T-helper 1 cell treated with Interleukin-12 subunit alpha and Interleukin-12 subunit beta and Interleukin-4 antibody, amounts not matched to agents 30 μg/mL and 1 μg/mL, for 36 hours (primary cell): ENCODE results near the gene DLK2.

ENCODE experiments used
- H3K27ac Mint-ChIP-seq: one replicate; pipeline ENCODE4 v1.8.0; 2021; ENCODE audit warnings: mild to moderate bottlenecking, mixed read lengths
- H3K27me3 Mint-ChIP-seq: one replicate; pipeline ENCODE4 v1.8.0; 2021; ENCODE audit warnings: low read depth, mixed read lengths
- H3K36me3 Mint-ChIP-seq: one replicate; pipeline ENCODE4 v1.8.0; 2021; ENCODE audit warnings: low read depth, mixed read lengths
- H3K4me1 Mint-ChIP-seq: one replicate; pipeline ENCODE4 v1.8.0; 2021; ENCODE audit warnings: low read depth, mixed read lengths
- H3K4me3 Mint-ChIP-seq: one replicate; pipeline ENCODE4 v1.8.0; 2021; ENCODE audit warnings: mild to moderate bottlenecking, moderate library complexity, mixed read lengths
- H3K9me3 Mint-ChIP-seq: one replicate; pipeline ENCODE4 v1.8.0; 2021; ENCODE audit warnings: mixed read lengths

DLK2 gene

DNA sequence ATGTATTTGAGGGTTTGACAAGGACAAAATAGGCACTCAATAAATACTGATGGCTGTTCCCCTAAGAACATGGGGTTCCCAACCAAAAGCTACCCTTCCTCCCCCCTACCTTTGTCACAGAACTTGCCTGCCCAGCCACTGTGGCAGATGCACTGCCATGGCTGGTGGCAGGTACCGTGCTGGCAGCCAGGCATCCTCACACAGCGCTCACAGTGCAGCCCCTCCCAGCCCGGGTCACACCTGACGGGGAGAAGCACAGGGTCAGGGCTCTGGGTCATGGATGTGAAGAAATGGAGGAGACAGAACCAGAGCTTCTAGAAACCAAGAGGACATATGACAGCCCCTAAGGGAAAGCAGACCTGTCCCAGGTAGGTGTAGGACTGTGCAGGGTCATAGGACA, 2.5 kb downstream of the DLK2 start:
- Mint-ChIP-seq H3K4me3 (no peak overlapping the region), H3K27ac (no peak overlapping the region), H3K27me3 (peaks cover 30% of the 10 kb centered on the region), H3K9me3 (no peaks in the 10 kb centered on the region), H3K36me3 (peaks cover 14% of the 10 kb centered on the region), H3K4me1 (peaks cover 11% of the 10 kb centered on the region)

- peaks cover 11% of the 10 kb centered on the region for H3K4me1 Mint-ChIP-seq
- H3K27ac Mint-ChIP-seq: no peak overlapping the region
- H3K9me3 Mint-ChIP-seq: no peaks in the 10 kb centered on the region
- no peak overlapping the region for H3K4me3 Mint-ChIP-seq
- peaks cover 19% of the 10 kb centered on the region for H3K36me3 Mint-ChIP-seq
- H3K27me3 Mint-ChIP-seq: peaks cover 24% of the 10 kb centered on the region
These were observed 3.4 kb downstream of the DLK2 start for GRCh38 chr6:43451939-43452338.

GRCh38 chr6:43451348-43451747, 4.0 kb downstream of the DLK2 start:
- Mint-ChIP-seq H3K4me1 (peaks cover 9% of the 10 kb centered on the region), H3K27ac (no peak overlapping the region), H3K9me3 (no peaks in the 10 kb centered on the region), H3K36me3 (peaks cover 19% of the 10 kb centered on the region), H3K27me3 (peaks cover 18% of the 10 kb centered on the region), H3K4me3 (no peak overlapping the region)

DNA sequence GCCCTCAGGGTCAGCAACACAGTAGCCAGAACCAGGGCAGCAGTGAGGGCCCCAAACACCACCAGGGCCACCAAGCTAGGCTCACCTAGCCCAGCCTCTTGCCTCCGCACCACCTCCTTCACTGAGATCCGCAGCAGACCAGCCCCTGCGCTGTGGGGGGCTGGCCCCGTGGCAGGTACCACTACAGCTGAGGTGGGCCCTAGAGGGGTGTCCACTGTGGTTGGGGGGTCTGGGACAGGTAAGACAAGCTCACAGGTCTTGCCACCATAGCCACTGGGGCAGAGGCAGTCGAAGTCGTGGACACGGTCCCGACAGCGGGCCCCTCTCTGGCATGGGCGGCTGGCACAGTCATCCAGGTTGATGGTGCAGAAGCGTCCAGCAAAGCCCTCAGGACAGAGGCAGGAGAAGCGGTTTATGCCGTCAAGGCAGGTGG, 4.6 kb downstream of the DLK2 start:
- H3K9me3 Mint-ChIP-seq: no peaks in the 10 kb centered on the region
- H3K27ac Mint-ChIP-seq: no peak overlapping the region
- no peak overlapping the region for H3K4me3 Mint-ChIP-seq
- peaks cover 19% of the 10 kb centered on the region for H3K36me3 Mint-ChIP-seq
- peaks cover 11% of the 10 kb centered on the region for H3K27me3 Mint-ChIP-seq
- peaks cover 5% of the 10 kb centered on the region for H3K4me1 Mint-ChIP-seq

- Mint-ChIP-seq H3K27ac (no peak overlapping the region), H3K4me1 (no peaks in the 10 kb centered on the region), H3K9me3 (no peaks in the 10 kb centered on the region), H3K36me3 (peaks cover 20% of the 10 kb centered on the region), H3K4me3 (no peak overlapping the region), H3K27me3 (peaks cover 2% of the 10 kb centered on the region)
These were observed 6.4 kb downstream of the DLK2 start for GRCh38 chr6:43448916-43449315.

- Mint-ChIP-seq H3K4me3 (no peak overlapping the region), H3K4me1 (no peaks in the 10 kb centered on the region), H3K9me3 (no peaks in the 10 kb centered on the region), H3K36me3 (peaks cover 21% of the 10 kb centered on the region), H3K27ac (peak overlapping the region; percentile 19), H3K27me3 (no peaks in the 10 kb centered on the region)
These were observed 7.7 kb downstream of the DLK2 start for GRCh38 chr6:43447604-43448003.

DNA sequence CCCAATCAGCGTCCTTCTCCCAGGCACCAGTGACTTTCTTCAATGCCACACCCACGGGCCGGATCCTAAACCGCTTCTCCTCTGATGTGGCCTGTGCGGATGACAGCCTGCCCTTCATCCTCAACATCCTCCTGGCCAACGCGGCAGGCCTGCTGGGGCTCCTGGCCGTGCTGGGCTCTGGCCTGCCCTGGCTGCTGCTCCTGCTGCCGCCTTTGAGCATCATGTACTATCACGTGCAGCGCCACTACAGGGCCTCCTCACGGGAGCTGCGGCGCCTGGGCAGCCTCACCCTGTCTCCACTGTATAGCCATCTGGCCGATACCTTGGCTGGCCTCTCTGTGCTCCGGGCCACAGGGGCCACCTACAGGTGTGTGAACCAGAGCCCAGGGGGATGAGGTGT, 9.8 kb downstream of the DLK2 start:
- Mint-ChIP-seq H3K27me3 (no peaks in the 10 kb centered on the region), H3K27ac (no peak overlapping the region), H3K4me3 (no peak overlapping the region), H3K4me1 (no peaks in the 10 kb centered on the region), H3K9me3 (no peaks in the 10 kb centered on the region), H3K36me3 (peaks cover 20% of the 10 kb centered on the region)

DNA sequence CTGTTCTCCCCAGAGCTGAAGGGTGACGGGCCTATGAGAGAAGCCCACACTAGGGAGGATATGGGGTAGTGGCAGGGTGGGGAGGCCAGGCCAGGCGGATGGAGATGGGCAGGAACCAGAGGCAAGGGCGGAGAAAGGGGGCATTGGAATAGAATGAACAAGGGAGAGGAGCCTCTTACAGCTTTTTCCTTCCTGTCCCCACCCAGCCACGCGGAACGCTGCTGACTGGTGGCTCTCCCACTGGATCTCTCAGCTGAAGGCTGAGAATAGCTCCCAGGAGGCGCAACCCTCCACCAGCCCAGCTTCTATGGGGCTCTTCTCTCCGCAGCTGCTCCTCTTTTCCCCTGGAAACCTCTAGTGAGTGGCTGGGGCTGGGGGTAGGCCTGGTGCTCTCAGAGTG, 10.8 kb downstream of the DLK2 start:
- Mint-ChIP-seq H3K36me3 (peaks cover 16% of the 10 kb centered on the region), H3K27me3 (no peaks in the 10 kb centered on the region), H3K9me3 (no peaks in the 10 kb centered on the region), H3K4me3 (no peak overlapping the region), H3K27ac (no peak overlapping the region), H3K4me1 (no peaks in the 10 kb centered on the region)

GRCh38 chr6:43444036-43444435, 11.3 kb downstream of the DLK2 start:
- peaks cover 16% of the 10 kb centered on the region for H3K36me3 Mint-ChIP-seq
- no peak overlapping the region for H3K27ac Mint-ChIP-seq
- H3K4me1 Mint-ChIP-seq: no peaks in the 10 kb centered on the region
- H3K4me3 Mint-ChIP-seq: no peak overlapping the region
- no peaks in the 10 kb centered on the region for H3K9me3 Mint-ChIP-seq
- no peaks in the 10 kb centered on the region for H3K27me3 Mint-ChIP-seq

DNA sequence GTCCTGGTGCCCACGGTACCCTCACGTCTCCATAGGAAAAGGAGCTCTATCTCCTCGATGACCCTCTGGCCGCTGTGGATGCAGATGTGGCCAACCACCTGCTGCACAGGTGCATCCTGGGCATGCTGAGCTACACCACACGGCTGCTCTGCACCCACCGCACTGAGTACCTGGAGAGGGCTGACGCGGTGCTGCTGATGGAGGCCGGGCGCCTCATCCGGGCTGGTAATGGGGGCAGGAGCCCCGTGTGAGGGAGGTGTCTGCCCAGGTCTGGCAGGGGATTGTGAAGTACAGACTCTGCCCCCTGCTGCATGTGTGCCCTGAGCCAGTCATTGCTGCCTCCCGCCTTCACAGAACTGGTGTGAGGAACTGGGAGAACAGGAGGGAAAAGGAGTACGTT, 12.4 kb downstream of the DLK2 start:
- Mint-ChIP-seq H3K27me3 (no peaks in the 10 kb centered on the region), H3K36me3 (peaks cover 10% of the 10 kb centered on the region), H3K27ac (no peak overlapping the region)

GRCh38 chr6:43437700-43438099, 17.6 kb downstream of the DLK2 start:
- Mint-ChIP-seq H3K27me3 (no peaks in the 10 kb centered on the region), H3K4me3 (no peak overlapping the region), H3K9me3 (no peaks in the 10 kb centered on the region), H3K36me3 (peaks cover 12% of the 10 kb centered on the region), H3K27ac (no peak overlapping the region), H3K4me1 (no peaks in the 10 kb centered on the region)

More for the DNA sequence above, 12.4 kb downstream of the DLK2 start:
- Mint-ChIP-seq H3K9me3 (no peaks in the 10 kb centered on the region), H3K4me3 (no peak overlapping the region), H3K4me1 (no peaks in the 10 kb centered on the region)

DNA sequence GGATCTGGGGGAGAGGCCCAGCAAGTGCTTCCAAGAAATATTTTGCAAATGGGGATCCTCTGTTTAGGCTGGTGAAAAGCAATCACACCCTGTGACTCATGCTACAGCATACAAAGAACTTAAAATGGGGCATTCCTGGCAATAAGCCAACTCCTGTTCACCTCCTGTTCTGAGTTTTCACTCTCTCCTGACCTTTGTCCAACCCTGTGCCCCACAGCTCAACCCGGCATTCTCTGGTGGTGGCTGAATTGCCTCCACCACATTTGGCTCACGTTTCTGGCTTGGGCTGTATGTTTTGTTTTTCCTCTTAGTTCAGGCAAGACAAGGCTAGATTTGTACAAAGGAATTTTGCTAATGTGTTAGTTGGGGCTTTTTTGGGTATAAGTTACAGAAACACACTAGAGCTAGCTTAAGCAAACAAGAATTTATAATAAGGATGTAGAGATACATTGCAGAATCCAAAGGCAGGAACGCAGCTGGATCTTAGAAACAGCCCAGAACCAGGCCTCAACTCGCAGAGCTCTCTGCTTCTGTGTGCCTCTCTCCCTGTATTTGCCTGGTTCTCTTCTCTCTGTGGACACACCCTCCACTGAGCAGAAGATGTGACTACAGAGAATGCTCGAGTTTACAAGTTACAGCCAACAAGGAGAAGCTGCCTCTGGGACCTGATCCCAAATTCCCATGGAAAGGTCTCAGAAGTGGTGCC, 18.6 kb downstream of the DLK2 start:
- Mint-ChIP-seq H3K4me1 (no peaks in the 10 kb centered on the region), H3K27ac (no peak overlapping the region), H3K4me3 (no peak overlapping the region), H3K9me3 (no peaks in the 10 kb centered on the region), H3K36me3 (peaks cover 16% of the 10 kb centered on the region), H3K27me3 (no peaks in the 10 kb centered on the region)

DNA sequence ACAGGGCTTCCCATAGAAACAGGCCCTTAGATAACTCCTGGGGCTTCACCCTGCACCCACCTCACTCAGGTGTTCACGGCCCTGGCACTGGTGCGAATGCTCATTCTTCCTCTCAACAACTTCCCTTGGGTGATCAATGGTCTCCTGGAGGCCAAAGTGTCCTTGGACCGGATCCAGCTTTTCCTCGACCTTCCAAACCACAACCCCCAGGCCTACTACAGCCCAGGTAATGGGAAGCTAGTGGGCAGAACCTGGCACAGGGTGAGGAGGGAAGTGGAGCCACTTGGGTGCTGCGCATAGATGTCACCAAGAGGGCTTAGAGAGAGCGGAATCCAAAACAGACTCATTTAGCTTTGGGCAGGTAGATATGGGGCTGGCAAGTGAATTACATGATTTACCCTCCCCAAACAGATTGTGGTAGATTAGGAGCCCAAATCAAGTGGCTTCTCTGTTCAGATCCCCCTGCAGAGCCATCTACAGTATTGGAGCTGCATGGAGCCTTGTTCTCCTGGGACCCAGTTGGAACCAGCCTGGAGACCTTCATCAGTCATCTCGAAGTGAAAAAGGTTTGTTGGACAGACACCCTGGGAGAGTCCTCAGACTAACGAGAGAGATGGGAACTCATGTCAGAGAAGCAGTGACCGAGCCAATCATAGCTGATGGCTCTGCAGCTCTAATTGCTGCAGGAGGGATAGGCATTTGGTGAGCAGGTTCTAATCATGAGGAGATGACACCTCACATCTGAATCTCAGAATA, 19.5 kb downstream of the DLK2 start:
- H3K36me3 Mint-ChIP-seq: peaks cover 18% of the 10 kb centered on the region
- H3K27me3 Mint-ChIP-seq: no peaks in the 10 kb centered on the region
- no peak overlapping the region for H3K27ac Mint-ChIP-seq
- H3K9me3 Mint-ChIP-seq: no peaks in the 10 kb centered on the region
- no peaks in the 10 kb centered on the region for H3K4me1 Mint-ChIP-seq
- H3K4me3 Mint-ChIP-seq: no peak overlapping the region

- no peaks in the 10 kb centered on the region for H3K9me3 Mint-ChIP-seq
- H3K27ac Mint-ChIP-seq: no peak overlapping the region
- no peaks in the 10 kb centered on the region for H3K4me1 Mint-ChIP-seq
- H3K36me3 Mint-ChIP-seq: peaks cover 18% of the 10 kb centered on the region
- H3K27me3 Mint-ChIP-seq: no peaks in the 10 kb centered on the region
- H3K4me3 Mint-ChIP-seq: no peak overlapping the region
These were observed 20.4 kb downstream of the DLK2 start for GRCh38 chr6:43434943-43435342.
